GM23338 (cell line): ENCODE data around the gene DIO3. TPM values are rescaled to one million over a fixed set of nuclear protein-coding genes. Genes with fewer than 3 reads are reported as not detected.

Source experiments
- ATAC-seq: fragments of 200-7000 bp; cut with Tn5 transposase; 3 replicates; pipeline ENCODE4 v1.9.1; 2020
- DNase-seq: peaks from one replicate; pipeline ENCODE4 v3.0.0-alpha.2; 2015; ENCODE audit warnings: low spot score
- H2AFZ ChIP-seq: fragments of 200-600 bp; sonication (generic); 2 replicates; pipeline ENCODE4 v1.8.0; 2016; ENCODE audit warnings: antibody characterized with exemption, mild to moderate bottlenecking, moderate library complexity
- H3F3A ChIP-seq: fragments of 200-600 bp; sonication (generic); replicated peaks from 2 replicates; pipeline ENCODE4 v1.8.0; 2017; ENCODE audit warnings: antibody characterized with exemption, mixed run types, low read depth
- H3K27ac ChIP-seq: fragments of 200-600 bp; sonication (generic); 2 replicates; pipeline ENCODE4 v1.6.1; 2016; ENCODE audit warnings: low read depth
- H3K27me3 ChIP-seq: fragments of 200-600 bp; sonication (generic); 2 replicates; pipeline ENCODE4 v1.8.0; 2016; ENCODE audit warnings: mild to moderate bottlenecking, mixed run types, moderate library complexity; ENCODE audit not compliant: insufficient read depth
- H3K36me3 ChIP-seq: fragments of 200-600 bp; sonication (generic); 2 replicates; pipeline ENCODE4 v1.8.0; 2016; ENCODE audit warnings: mild to moderate bottlenecking; ENCODE audit not compliant: insufficient read depth
- H3K4me1 ChIP-seq: fragments of 200-600 bp; sonication (generic); 2 replicates; pipeline ENCODE4 v1.8.0; 2016; ENCODE audit warnings: mild to moderate bottlenecking, moderate library complexity; ENCODE audit not compliant: insufficient read depth
- H3K4me2 ChIP-seq: fragments of 200-600 bp; sonication (generic); 2 replicates; pipeline ENCODE4 v1.7.1; 2017; ENCODE audit warnings: mixed run types
- H3K4me3 ChIP-seq: fragments of 200-600 bp; sonication (generic); 2 replicates; pipeline ENCODE4 v1.6.1; 2016; ENCODE audit warnings: mixed run types
- H3K79me2 ChIP-seq: fragments of 200-600 bp; sonication (generic); replicated peaks from 2 replicates; pipeline ENCODE4 v1.8.0; 2017; ENCODE audit warnings: mild to moderate bottlenecking; ENCODE audit not compliant: insufficient read depth
- H3K9me2 ChIP-seq: fragments of 200-600 bp; sonication (generic); 2 replicates; pipeline ENCODE4 v1.8.0; 2017; ENCODE audit not compliant: insufficient read depth
- H4K20me1 ChIP-seq: fragments of 200-600 bp; sonication (generic); replicated peaks from 2 replicates; pipeline ENCODE4 v1.8.0; 2017; ENCODE audit warnings: mild to moderate bottlenecking; ENCODE audit not compliant: insufficient read depth
- H3K27ac Mint-ChIP-seq: 2 replicates; pipeline ENCODE4 v1.8.0; 2020; ENCODE audit warnings: inconsistent platforms, mild to moderate bottlenecking, moderate library complexity, mixed read lengths
- H3K27me3 Mint-ChIP-seq: 3 replicates; pipeline ENCODE4 v1.8.0; 2022; ENCODE audit warnings: low read depth, mild to moderate bottlenecking, moderate library complexity, mixed read lengths, inconsistent platforms; ENCODE audit not compliant: insufficient read depth, poor library complexity
- H3K36me3 Mint-ChIP-seq: 3 replicates; pipeline ENCODE4 v1.8.0; 2021; ENCODE audit warnings: low read depth, mild to moderate bottlenecking, inconsistent platforms, moderate library complexity, mixed read lengths
- H3K4me1 Mint-ChIP-seq: 3 replicates; pipeline ENCODE4 v1.8.0; 2020; ENCODE audit warnings: mild to moderate bottlenecking, inconsistent platforms, mixed read lengths
- H3K4me3 Mint-ChIP-seq: 3 replicates; pipeline ENCODE4 v1.8.0; 2021; ENCODE audit warnings: moderate library complexity, mild to moderate bottlenecking, inconsistent platforms, mixed read lengths
- H3K9me3 Mint-ChIP-seq: 3 replicates; pipeline ENCODE4 v1.8.0; 2020; ENCODE audit warnings: moderate library complexity, mild to moderate bottlenecking, inconsistent platforms, mixed read lengths
- CREB1 ChIP-seq: fragments of 250-450 bp; sonication (Bioruptor Pico); IDR thresholded peaks from 2 replicates; pipeline ENCODE4 v1.5.0; 2020; ENCODE audit warnings: low read depth, mild to moderate bottlenecking, moderate library complexity
- CTCF ChIP-seq, 2 experiments: fragments of 200-600 bp in 1 of 2; sonication (generic) in 1 of 2; conservative IDR thresholded peaks; 2 replicates each; pipeline versions ENCODE4 v1.5.1 to v1.6.1; 2016 to 2017; ENCODE audit warnings: antibody characterized with exemption in 2 of 2, low read depth in 2 of 2, mild to moderate bottlenecking in 2 of 2, moderate library complexity in 1 of 2
- ETS1 ChIP-seq: IDR thresholded peaks from 2 replicates; pipeline ENCODE4 v1.6.1; 2016; ENCODE audit warnings: antibody characterized with exemption
- EZH2 ChIP-seq: fragments of 200-600 bp; sonication (generic); IDR thresholded peaks from one replicate; pipeline ENCODE4 v1.8.0; 2017; ENCODE audit warnings: antibody characterized with exemption, mild to moderate bottlenecking, low read depth; ENCODE audit not compliant: unreplicated experiment
- EZH2phosphoT487 ChIP-seq: fragments of 200-600 bp; sonication (generic); IDR thresholded peaks from one replicate; pipeline ENCODE4 v1.8.1; 2018; ENCODE audit warnings: antibody characterized with exemption; ENCODE audit not compliant: unreplicated experiment
- JUNB ChIP-seq: IDR thresholded peaks from one replicate; pipeline ENCODE4 v1.6.1; 2016; ENCODE audit warnings: antibody characterized with exemption; ENCODE audit not compliant: unreplicated experiment
- NANOG ChIP-seq: IDR thresholded peaks from 2 replicates; pipeline ENCODE4 v1.6.1; 2016; ENCODE audit warnings: antibody characterized with exemption, borderline replicate concordance
- POLR2AphosphoS5 ChIP-seq: IDR thresholded peaks from 2 replicates; pipeline ENCODE4 v1.6.1; 2016; ENCODE audit warnings: antibody characterized with exemption, low read depth
- REST ChIP-seq: IDR thresholded peaks from one replicate; pipeline ENCODE4 v1.6.1; 2018; ENCODE audit warnings: antibody characterized with exemption; ENCODE audit not compliant: unreplicated experiment
- STAT1 ChIP-seq: IDR thresholded peaks from one replicate; pipeline ENCODE4 v1.6.1; 2016; ENCODE audit warnings: antibody characterized with exemption; ENCODE audit not compliant: unreplicated experiment
- ZNF114 ChIP-seq: fragments of 250-450 bp; sonication (Bioruptor Pico); IDR thresholded peaks from 2 replicates; pipeline ENCODE4 v1.5.0; 2020; ENCODE audit warnings: mild to moderate bottlenecking, moderate library complexity
- ZNF331 ChIP-seq: fragments of 250-450 bp; sonication (Bioruptor Pico); IDR thresholded peaks from 2 replicates; pipeline ENCODE4 v1.5.0; 2020; ENCODE audit warnings: low read depth, mild to moderate bottlenecking, moderate library complexity
- ZNF462 ChIP-seq: fragments of 250-450 bp; sonication (Bioruptor Pico); IDR thresholded peaks from 2 replicates; pipeline ENCODE4 v1.5.0; 2020; ENCODE audit warnings: mild to moderate bottlenecking, moderate library complexity
- polyA plus RNA-seq: library from polyadenylated mRNA; unstranded; fragments of >200 nt; fragmentation: Nextera tagmentation; extraction: Ambion mirVana; gene quantifications from 2 replicates; pipeline ENCODE4 v1.2.1, GENCODE V29; 2016
- total RNA-seq: library from RNA; depleted of rRNA; stranded (reverse); fragments of >200 nt; shearing (Covaris generic); gene quantifications from 2 replicates; pipeline ENCODE4 v1.2.3, GENCODE V29; 2014

DIO3 gene
- total and polyA plus RNA-seq, 2 experiments from 2014 or later: 0.10 to 0.28 TPM

GRCh38 chr14:101542391-101542790 lies 18.9 kb upstream of the DIO3 start:
- Histone ChIP-seq H3K4me2 (no peak overlapping the region), H3K4me1 (no peaks in the 10 kb centered on the region), H3K36me3 (no peaks in the 10 kb centered on the region), H4K20me1 (no peaks in the 10 kb centered on the region), H3K4me3 (no peak overlapping the region), H2AFZ (no peak overlapping the region), H3F3A (no peaks in the 10 kb centered on the region), H3K79me2 (no peaks in the 10 kb centered on the region), H3K27ac (no peak overlapping the region), H3K27me3 (no peaks in the 10 kb centered on the region), H3K9me2 (no peaks in the 10 kb centered on the region)
- TF ChIP-seq ETS1 (no peak), REST (no peak), STAT1 (no peak), POLR2AphosphoS5 (no peak), ZNF462 (no peak), CTCF (conservative IDR thresholded peaks at IDR 0.05; ENCODE audit: low read depth in 2 of 2) (no peak), EZH2phosphoT487 (no peak), JUNB (no peak), ZNF331 (CRISPR knock-in tag) (no peak), CREB1 (no peak), ZNF114 (no peak), NANOG (no peak), EZH2 (no peak)
- no peak overlapping the region for H3K27ac Mint-ChIP-seq
- H3K4me3 Mint-ChIP-seq: no peak overlapping the region
- peaks cover 16% of the 10 kb centered on the region for H3K27me3 Mint-ChIP-seq
- peaks cover 15% of the 10 kb centered on the region for H3K9me3 Mint-ChIP-seq
- DNase-seq (no peak), ATAC-seq (no peak)
- H3K4me1 Mint-ChIP-seq: peaks cover 2% of the 10 kb centered on the region; the same call in 2 of the 3 replicates
- 0 out of 3 replicates have a peak, but pooled peaks cover 5% of the 10 kb centered on the region for H3K36me3 Mint-ChIP-seq
